ENCODE measurements around the gene TRAPPC14. TPM values are rescaled to one million over a fixed set of nuclear protein-coding genes. Genes with fewer than 3 reads are reported as not detected.
"Not testable (repeated sequence)": the region's sequence is repeated elsewhere in the genome, so short reads cannot be mapped to it uniquely, and the experiment has no call there.

The TRAPPC14 gene
- total and polyA plus RNA-seq, 7 donors: 4.1 to 14.2 (median 7.4) TPM

DNA sequence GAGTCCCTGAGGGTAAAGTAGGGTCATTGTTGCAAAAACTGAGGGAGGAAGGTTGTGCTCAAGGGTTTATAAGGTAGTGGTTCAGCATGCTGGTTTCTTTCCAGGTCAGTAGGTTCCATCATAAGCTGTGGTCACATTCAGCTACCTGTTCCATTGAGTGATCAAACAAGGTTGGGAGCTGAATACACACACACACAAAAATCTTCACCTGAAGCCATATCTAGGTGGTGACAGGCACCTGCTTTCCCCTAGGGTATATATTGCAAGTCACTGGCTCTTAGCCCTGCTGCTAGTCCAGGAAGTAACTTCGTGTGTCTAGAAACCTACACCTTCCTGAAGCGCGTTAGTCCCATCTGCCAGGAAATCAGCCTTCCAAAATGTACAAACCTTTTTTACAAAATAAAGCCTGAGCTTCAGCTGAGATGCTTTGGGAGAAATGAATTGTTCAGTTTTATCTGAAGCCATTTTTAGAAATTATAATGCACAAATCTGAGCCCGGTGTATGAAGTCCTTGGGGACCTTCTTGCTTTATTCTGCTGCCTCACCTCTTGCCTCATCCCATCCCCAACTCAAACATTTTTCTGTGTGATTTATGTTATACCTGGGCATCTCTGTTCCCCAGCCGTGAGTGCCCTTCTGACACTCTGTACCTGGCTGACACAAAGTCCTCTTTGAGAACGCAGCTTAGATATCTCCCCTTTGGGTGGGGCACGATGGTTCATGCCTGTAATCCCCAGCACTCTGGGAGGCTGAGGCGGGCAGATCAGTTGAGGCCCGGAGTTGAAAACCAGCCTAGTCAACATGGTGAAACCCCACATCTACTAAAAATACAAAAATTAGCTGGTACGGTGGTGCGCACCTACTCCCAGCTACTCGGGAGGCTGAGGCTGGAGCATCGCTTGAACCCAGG is 20.4 kb downstream of the TRAPPC14 start:
- DNase-seq (no peak), ATAC-seq (no peak)
- 74 to 78% (median 75%) methylated on average over 13 of the region's 13 CpGs for WGBS, 3 donors
- Histone ChIP-seq H3K27ac (no peak overlapping the region), H3K36me3 (ENCODE audit: insufficient read depth in 1 of 2, low read depth in 1 of 2) (no peaks in the 10 kb centered on the region), H3K4me1 (no peaks in the 10 kb centered on the region), H3K4me3 (no peak overlapping the region), H3K27me3 (ENCODE audit: insufficient read depth in 3 of 3, low read length in 2 of 3) (no peaks in the 10 kb centered on the region), H3K9me3 (no peaks in the 10 kb centered on the region)
- intact Hi-C loops (cut with DNase I): no loop called here
- TF ChIP-seq, protein P1, sequence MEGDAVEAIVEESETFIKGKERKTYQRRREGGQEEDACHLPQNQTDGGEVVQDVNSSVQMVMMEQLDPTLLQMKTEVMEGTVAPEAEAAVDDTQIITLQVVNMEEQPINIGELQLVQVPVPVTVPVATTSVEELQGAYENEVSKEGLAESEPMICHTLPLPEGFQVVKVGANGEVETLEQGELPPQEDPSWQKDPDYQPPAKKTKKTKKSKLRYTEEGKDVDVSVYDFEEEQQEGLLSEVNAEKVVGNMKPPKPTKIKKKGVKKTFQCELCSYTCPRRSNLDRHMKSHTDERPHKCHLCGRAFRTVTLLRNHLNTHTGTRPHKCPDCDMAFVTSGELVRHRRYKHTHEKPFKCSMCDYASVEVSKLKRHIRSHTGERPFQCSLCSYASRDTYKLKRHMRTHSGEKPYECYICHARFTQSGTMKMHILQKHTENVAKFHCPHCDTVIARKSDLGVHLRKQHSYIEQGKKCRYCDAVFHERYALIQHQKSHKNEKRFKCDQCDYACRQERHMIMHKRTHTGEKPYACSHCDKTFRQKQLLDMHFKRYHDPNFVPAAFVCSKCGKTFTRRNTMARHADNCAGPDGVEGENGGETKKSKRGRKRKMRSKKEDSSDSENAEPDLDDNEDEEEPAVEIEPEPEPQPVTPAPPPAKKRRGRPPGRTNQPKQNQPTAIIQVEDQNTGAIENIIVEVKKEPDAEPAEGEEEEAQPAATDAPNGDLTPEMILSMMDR (IDR thresholded peaks at IDR 0.05): no peak

DNA sequence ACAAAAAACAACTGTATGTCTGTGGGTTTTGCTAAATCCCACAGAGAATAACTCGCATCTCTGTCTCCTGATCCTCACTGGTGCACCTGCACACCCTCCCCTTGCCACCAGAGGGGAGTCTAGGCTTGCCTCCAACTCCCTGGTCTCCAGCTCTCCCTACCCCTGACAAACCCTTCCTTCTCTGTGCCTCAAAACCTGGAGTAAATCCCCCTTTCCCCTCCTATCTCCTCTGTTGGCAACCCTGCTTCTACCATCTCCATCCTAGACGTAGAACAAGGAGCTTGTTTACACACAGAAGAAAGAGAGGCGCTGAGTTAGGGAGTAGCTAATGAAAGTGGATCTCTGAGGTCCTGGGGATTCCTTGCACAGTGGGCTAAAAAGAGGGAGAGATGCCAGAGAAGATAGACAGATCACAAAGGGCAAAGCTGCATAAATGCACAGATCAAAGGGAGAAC is 25.8 kb downstream of the TRAPPC14 start:
- H3K27ac ChIP-seq: no peak overlapping the region
- no peaks in the 10 kb centered on the region for H3K9me3 ChIP-seq
- peak; percentile 50 to 74 (median 60) for ATAC-seq
- intact Hi-C loops (cut with DNase I): no loop called here
- H3K4me3 ChIP-seq: no peak overlapping the region
- H3K4me1 ChIP-seq: peaks cover 6% of the 10 kb centered on the region
- DNase-seq: no peak
- 19 to 31% (median 26%) methylated on average over 3 of the region's 3 CpGs for WGBS, 3 donors
- H3K36me3 ChIP-seq (ENCODE audit: insufficient read depth in 1 of 2, low read depth in 1 of 2): no peaks in the 10 kb centered on the region
- TF ChIP-seq, protein P1 (IDR thresholded peaks at IDR 0.05): peak; percentile 63
- no peaks in the 10 kb centered on the region for H3K27me3 ChIP-seq (ENCODE audit: insufficient read depth in 3 of 3, low read length in 2 of 3)

DNA sequence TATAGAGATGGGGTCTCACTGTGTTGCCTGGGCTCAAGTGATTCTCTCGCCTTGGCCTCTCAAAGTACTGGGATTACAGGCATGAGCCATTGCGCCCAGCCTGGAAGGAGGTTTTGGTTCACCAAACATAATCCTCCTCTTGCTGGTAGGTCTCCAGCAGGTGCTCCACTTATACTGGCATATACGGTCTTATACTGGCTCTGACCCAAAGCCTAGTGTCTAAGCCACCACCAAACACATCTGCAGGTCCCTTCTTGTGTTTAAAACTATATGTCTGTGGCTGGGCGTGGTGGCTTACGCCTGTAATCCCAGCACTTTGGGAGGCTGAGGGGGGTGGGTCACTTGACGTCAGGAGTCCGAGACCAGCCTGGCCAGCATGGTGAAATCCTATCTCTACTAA is 26.4 kb downstream of the TRAPPC14 start:
- no peaks in the 10 kb centered on the region for H3K9me3 ChIP-seq
- 63 to 68% (median 64%) methylated on average over 7 of the region's 7 CpGs for WGBS, 3 donors
- DNase-seq (no peak), ATAC-seq (no peak)
- no peak overlapping the region for H3K4me3 ChIP-seq
- no peaks in the 10 kb centered on the region for H3K27me3 ChIP-seq (ENCODE audit: insufficient read depth in 3 of 3, low read length in 2 of 3)
- no peak overlapping the region for H3K27ac ChIP-seq
- peaks cover 7% of the 10 kb centered on the region for H3K4me1 ChIP-seq
- TF ChIP-seq, protein P1 (IDR thresholded peaks at IDR 0.05): no peak
- intact Hi-C loops (cut with DNase I): no loop called here
- no peaks in the 10 kb centered on the region for H3K36me3 ChIP-seq (ENCODE audit: insufficient read depth in 1 of 2, low read depth in 1 of 2)

DNA sequence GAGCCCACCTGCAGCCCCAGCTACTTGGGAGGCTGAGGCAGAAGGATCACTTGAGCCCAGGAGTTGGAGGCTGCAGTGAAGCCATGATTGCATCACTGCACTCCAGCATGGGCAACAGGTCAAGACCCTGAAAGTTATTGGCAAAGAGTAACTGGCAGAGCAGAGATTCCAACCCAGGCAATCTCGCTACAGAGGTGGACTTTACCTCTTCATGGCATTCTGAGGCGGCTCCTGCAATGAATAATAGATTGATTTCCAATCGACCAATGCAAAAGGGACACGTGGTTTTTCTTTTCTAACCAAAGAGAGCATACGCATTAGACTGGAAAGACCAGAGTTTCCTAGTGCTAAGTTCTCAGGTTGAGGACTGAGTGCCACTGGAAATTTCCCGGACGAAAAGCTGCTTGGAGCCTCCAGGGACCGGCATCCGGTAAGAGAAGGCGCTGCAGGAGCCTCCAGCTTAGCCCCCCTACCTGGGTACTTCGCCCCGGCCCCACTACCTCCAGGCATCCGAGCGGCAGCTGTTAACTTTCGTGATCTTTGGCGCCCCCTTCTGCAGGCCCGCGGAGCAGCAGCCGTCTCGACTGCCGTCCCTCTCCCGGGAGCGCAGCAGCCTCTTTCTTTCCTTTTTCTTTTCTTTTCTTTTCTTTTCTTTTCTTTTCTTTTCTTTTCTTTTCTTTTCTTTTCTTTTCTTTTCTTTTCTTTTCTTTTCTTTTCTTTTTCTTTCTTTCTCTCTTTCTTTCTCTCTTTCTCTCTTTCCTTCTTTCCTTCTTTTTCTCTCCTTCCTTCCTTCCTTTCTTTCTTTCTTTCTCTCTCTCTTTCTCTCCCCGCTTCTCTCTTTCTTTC is 27.7 kb downstream of the TRAPPC14 start:
- peak; percentile 75 to 88 for DNase-seq
- Histone ChIP-seq H3K36me3 (ENCODE audit: insufficient read depth in 1 of 2, low read depth in 1 of 2) (no peaks in the 10 kb centered on the region), H3K4me1 (peaks cover 12% of the 10 kb centered on the region), H3K9me3 (no peaks in the 10 kb centered on the region), H3K4me3 (peak overlapping the region; percentile 12), H3K27me3 (ENCODE audit: insufficient read depth in 3 of 3, low read length in 2 of 3) (no peaks in the 10 kb centered on the region), H3K27ac (no peak overlapping the region)
- TF ChIP-seq, protein P1 (IDR thresholded peaks at IDR 0.05): peak; percentile 80
- intact Hi-C loops (cut with DNase I): no loop called here
- ATAC-seq: no peak
- WGBS, 3 donors: 13 to 14% (median 14%) methylated on average over 24 of the region's 24 CpGs

DNA sequence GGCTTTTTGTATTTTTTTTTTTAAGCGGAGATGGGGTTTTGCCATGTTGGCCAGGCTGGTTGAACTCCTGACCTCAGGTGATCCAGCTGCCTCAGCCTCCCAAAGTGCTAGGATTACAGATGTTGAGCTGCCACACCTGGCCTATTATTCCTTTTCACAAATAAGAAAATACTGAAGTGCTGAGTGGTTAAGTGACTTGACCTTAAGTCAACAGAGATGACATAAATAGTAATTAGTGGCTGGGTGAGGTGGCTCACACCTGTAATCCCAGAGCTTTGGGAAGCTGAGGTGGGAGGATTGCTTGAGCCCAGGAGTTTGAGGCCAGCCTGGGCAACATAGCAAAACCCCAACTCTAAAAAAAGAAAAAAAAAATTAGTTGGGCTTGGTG is 28.3 kb downstream of the TRAPPC14 start:
- DNase-seq; H3K27me3 ChIP-seq (ENCODE audit: insufficient read depth in 3 of 3, low read length in 2 of 3); H3K9me3 ChIP-seq; H3K27ac ChIP-seq; ATAC-seq; H3K36me3 ChIP-seq (ENCODE audit: insufficient read depth in 1 of 2, low read depth in 1 of 2); intact Hi-C loops (cut with DNase I); H3K4me3 ChIP-seq: not testable (repeated sequence)
- 92 to 98% (median 92%) methylated on average over 1 of the region's 1 CpG for WGBS, 3 donors
- H3K4me1 ChIP-seq: peaks cover 17% of the 10 kb centered on the region

Data from psoas muscle (tissue), 8 donors.